HFF-Myc (cell line): Measurements from ENCODE around the gene DRAXIN.

ENCODE experiments used
- DNase-seq: peaks from one replicate; pipeline ENCODE4 v3.0.0-alpha.2; 2011; ENCODE audit warnings: low read depth; ENCODE audit errors: extremely low read depth
- H3K4me3 ChIP-seq: replicated peaks from 2 replicates; pipeline ENCODE4 v1.5.1; 2011; ENCODE audit warnings: low read depth, mild to moderate bottlenecking, control low read depth, low read length
- TF ChIP-seq, protein P1 (sequence below): IDR thresholded peaks from 2 replicates; pipeline ENCODE4 v1.5.1; 2012; ENCODE audit warnings: mild to moderate bottlenecking, low read depth, low read length, control low read depth; ENCODE audit errors: missing control alignments

DRAXIN gene

DNA sequence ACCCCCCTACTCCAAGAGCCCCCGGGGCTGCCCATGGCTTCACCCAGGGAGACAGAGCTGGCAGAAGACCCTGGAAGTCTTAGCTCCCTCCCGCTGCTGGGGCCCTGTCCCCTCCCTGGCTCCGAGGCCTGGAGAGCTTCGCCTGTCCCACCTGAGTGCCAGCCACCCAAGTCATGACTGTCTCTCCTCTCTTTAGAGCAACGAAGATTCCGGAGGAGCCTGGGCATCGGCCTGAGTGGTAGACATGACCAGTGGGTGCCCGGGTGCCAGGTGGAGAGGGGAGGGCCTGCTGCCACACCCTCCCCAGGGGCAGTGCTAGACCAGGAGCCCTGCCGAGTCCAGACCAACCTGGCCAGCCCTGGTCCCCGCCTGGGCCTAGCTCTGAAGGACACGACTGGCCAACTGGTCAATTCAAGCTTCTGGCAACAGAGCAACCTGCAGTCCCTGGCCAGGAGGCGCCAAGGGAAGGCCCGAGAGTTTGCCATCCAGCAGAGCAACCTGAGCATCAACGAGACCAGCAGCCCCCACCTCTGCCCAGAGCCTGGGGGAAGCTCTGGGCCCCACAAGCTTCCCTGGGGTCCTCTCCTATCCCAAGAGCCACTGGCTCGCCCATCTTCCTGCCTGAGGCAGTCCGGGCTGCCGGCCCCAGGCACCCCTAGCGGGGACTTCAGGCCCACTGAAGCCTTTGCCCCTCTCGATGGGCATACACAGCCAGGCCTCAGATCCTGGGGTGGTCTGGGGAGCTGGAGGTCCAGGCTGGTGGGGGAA lies 74.3 kb downstream of the DRAXIN start:
- no peak for DNase-seq
- TF ChIP-seq, protein P1, sequence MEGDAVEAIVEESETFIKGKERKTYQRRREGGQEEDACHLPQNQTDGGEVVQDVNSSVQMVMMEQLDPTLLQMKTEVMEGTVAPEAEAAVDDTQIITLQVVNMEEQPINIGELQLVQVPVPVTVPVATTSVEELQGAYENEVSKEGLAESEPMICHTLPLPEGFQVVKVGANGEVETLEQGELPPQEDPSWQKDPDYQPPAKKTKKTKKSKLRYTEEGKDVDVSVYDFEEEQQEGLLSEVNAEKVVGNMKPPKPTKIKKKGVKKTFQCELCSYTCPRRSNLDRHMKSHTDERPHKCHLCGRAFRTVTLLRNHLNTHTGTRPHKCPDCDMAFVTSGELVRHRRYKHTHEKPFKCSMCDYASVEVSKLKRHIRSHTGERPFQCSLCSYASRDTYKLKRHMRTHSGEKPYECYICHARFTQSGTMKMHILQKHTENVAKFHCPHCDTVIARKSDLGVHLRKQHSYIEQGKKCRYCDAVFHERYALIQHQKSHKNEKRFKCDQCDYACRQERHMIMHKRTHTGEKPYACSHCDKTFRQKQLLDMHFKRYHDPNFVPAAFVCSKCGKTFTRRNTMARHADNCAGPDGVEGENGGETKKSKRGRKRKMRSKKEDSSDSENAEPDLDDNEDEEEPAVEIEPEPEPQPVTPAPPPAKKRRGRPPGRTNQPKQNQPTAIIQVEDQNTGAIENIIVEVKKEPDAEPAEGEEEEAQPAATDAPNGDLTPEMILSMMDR = no peak
- H3K4me3 ChIP-seq = no peak overlapping the region

DNA sequence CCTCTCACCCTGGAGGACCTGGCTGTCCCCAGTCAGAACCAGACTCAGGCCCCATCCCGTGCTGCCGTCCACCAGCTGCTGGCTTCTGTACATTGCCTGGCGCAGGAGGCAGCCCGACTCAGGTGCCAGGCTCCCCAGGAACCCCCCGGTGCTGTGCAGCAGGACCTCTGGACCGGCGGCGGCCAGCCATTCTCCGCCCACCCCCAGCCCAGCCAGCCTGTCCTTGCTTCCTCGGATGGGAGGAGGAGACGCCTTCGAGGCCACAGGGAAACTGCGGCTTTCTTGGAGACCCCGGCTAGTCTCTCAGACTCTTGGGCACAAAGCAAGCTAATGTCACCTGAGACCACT lies 74.9 kb downstream of the DRAXIN start:
- DNase-seq = no peak
- TF ChIP-seq, protein P1 = no peak
- H3K4me3 ChIP-seq = no peak overlapping the region

DNA sequence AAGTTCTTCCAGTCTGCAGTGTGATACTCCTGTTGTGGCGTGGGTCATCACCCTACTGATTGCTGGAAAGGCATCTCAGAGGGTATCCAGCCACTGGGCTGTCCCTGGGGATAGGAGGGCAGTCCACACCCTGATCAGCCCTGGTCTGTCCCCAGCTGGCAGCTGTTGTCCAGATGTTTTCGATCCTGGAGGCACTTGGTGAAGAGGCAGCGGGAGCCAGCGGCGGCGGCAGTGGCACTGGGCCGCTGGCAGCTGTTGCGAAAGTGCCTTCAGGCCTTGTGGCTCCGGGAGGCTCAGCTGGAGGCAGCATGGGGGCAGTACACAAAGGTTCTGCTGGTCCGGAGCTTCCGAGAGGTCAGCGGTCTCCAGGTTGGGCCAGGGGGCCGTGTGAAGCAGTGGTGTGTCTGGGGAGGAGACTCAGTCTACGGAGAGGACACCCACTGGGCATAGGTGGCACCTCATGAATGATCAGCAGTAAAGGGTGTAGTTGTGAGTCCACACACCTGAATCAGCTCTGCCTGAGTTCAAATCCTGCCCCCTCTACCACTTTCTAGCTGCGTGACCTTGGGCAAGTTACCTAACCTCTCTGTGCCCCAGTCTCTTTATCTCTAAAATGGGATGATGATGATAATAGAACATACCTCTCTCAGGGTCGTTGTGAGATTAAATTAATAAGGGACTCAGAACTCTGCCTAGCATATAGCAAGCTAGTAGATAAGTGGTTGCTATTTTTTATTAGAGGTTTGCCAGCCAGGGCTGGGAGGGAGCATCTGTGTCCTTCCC lies 76.6 kb downstream of the DRAXIN start:
- no peak for DNase-seq
- H3K4me3 ChIP-seq = no peak overlapping the region
- TF ChIP-seq, protein P1 = no peak

- DNase-seq = no peak
- TF ChIP-seq, protein P1 = no peak
- no peak overlapping the region for H3K4me3 ChIP-seq
These were observed 77.3 kb downstream of the DRAXIN start for GRCh38 chr1:11768821-11769220.

GRCh38 chr1:11769274-11769673 lies 77.8 kb downstream of the DRAXIN start:
- DNase-seq = no peak
- no peak overlapping the region for H3K4me3 ChIP-seq
- TF ChIP-seq, protein P1 = no peak

DNA sequence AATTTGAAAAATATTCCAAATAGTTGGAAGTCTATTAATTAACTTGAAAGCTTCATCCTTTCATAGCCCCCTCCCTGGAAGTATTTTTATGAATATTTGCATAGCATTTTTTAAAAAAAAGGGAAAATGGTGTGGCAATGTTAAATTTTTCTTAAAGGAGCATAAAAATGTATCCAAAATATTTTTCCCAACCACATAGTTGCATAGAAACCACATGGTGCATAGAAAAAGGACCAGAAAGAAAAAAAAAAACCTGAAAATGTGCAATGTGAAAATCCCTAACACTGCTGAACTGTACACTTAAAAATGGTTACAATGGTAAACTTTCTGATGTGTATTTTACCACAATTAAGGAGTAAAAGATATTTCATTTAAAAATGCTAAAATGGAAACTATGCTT lies 78.5 kb downstream of the DRAXIN start:
- no peak for DNase-seq
- TF ChIP-seq, protein P1 = no peak
- H3K4me3 ChIP-seq = no peak overlapping the region
